GM12865 (cell line): ENCODE measurements around the gene CAD.

Source experiments
- DNase-seq: peaks from one replicate; pipeline ENCODE4 v3.0.0; 2010; ENCODE audit warnings: low read depth
- H3K4me3 ChIP-seq: 2 replicates; pipeline ENCODE4 v1.5.1; 2011; ENCODE audit warnings: mild to moderate bottlenecking, low read depth, low read length, control low read depth
- TF ChIP-seq, protein P1 (sequence below): IDR thresholded peaks from 2 replicates; pipeline ENCODE4 v1.5.1; 2011; ENCODE audit warnings: low read length, control low read depth, low read depth, inconsistent platforms; ENCODE audit not compliant: insufficient read depth; ENCODE audit errors: missing control alignments

CAD gene

DNA sequence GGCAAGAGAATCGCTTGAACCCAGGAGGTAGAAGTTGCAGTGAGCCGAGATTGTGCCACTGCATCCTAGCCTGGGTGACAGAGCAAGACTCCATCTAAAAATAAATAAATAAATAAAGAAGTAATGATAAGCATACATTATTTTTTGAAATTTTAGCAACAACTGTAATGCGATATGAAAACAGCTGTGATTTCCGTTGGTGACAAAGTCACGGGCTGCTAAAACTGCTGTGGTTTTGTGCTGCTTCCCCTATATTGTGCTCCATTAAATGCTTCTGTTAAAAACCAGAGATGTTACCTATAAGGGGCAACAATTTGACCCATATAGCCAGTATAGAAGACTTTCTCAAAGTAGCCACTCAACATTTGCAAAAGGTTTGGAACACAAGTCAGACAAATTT is 73.4 kb downstream of the CAD start:
- no peak for DNase-seq
- no peak overlapping the region for H3K4me3 ChIP-seq
- TF ChIP-seq, protein P1, sequence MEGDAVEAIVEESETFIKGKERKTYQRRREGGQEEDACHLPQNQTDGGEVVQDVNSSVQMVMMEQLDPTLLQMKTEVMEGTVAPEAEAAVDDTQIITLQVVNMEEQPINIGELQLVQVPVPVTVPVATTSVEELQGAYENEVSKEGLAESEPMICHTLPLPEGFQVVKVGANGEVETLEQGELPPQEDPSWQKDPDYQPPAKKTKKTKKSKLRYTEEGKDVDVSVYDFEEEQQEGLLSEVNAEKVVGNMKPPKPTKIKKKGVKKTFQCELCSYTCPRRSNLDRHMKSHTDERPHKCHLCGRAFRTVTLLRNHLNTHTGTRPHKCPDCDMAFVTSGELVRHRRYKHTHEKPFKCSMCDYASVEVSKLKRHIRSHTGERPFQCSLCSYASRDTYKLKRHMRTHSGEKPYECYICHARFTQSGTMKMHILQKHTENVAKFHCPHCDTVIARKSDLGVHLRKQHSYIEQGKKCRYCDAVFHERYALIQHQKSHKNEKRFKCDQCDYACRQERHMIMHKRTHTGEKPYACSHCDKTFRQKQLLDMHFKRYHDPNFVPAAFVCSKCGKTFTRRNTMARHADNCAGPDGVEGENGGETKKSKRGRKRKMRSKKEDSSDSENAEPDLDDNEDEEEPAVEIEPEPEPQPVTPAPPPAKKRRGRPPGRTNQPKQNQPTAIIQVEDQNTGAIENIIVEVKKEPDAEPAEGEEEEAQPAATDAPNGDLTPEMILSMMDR: no peak

DNA sequence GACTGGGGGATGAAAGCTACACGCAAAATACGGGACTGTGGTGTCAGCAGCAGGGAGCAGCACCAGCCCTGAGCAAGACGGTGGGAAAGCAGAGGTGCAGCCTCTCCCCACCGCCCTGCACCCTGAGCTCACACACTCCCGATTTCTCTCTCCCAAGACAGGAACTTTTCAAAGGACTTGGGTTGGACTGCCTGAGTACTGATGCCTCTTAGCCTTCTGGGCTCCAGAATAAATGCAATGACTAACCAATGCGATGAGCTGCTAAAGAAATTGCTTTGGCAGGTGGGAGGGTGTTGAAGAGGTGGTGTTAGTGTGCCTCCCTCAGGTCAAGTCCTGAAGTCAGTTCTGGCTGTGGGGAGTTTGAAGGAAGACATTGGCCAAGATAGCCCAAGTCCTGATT is 74.7 kb downstream of the CAD start:
- no peak overlapping the region for H3K4me3 ChIP-seq
- no peak for DNase-seq

More for the DNA sequence above, 74.7 kb downstream of the CAD start:
- TF ChIP-seq, protein P1: no peak
